ENCODE data around the gene SLC39A6. TPM values are rescaled to one million over a fixed set of nuclear protein-coding genes. Genes with fewer than 3 reads are reported as not detected.
"Not testable (repeated sequence)": the region's sequence is repeated elsewhere in the genome, so short reads cannot be mapped to it uniquely, and the experiment has no call there.

The SLC39A6 gene
- total RNA-seq, 4 donors from 2014 or later, result 42.6 to 52.8 (median 48.1) TPM

- H3K27me3 ChIP-seq, result no peaks in the 10 kb centered on the region
- intact Hi-C loops (cut with DNase I), result no loop called here
- H3K27ac ChIP-seq, result no peak overlapping the region
- TF ChIP-seq, protein P1, sequence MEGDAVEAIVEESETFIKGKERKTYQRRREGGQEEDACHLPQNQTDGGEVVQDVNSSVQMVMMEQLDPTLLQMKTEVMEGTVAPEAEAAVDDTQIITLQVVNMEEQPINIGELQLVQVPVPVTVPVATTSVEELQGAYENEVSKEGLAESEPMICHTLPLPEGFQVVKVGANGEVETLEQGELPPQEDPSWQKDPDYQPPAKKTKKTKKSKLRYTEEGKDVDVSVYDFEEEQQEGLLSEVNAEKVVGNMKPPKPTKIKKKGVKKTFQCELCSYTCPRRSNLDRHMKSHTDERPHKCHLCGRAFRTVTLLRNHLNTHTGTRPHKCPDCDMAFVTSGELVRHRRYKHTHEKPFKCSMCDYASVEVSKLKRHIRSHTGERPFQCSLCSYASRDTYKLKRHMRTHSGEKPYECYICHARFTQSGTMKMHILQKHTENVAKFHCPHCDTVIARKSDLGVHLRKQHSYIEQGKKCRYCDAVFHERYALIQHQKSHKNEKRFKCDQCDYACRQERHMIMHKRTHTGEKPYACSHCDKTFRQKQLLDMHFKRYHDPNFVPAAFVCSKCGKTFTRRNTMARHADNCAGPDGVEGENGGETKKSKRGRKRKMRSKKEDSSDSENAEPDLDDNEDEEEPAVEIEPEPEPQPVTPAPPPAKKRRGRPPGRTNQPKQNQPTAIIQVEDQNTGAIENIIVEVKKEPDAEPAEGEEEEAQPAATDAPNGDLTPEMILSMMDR (IDR thresholded peaks at IDR 0.05), result no peak
- TF ChIP-seq POLR2A (IDR thresholded peaks at IDR 0.05), result no peak
- H3K4me1 ChIP-seq, result no peaks in the 10 kb centered on the region
- no peak for DNase-seq
- no peak overlapping the region for H3K4me3 ChIP-seq (replicated peaks in 1 of 3)
- H3K9me3 ChIP-seq, result no peaks in the 10 kb centered on the region
- H3K36me3 ChIP-seq, result no peaks in the 10 kb centered on the region
- WGBS, 2 donors, result 92 to 97% methylated on average over 6 to 7 of the region's 8 CpGs
Observed at GRCh38 chr18:36086186-36086585, 43.0 kb downstream of the SLC39A6 start.

- H3K4me3 ChIP-seq (replicated peaks in 1 of 3), result no peak overlapping the region
- 0 to 50% methylated on average over 1 of the region's 4 CpGs for whole genome bisulfite sequencing, 2 donors
- H3K36me3 ChIP-seq, result no peaks in the 10 kb centered on the region
- no peaks in the 10 kb centered on the region for H3K27me3 ChIP-seq
- intact Hi-C loops (cut with DNase I), result no loop called here
- no peak overlapping the region for H3K27ac ChIP-seq
- DNase-seq, result no peak
- no peaks in the 10 kb centered on the region for H3K9me3 ChIP-seq
- no peaks in the 10 kb centered on the region for H3K4me1 ChIP-seq
- no peak for TF ChIP-seq POLR2A (IDR thresholded peaks at IDR 0.05)
- TF ChIP-seq, protein P1 (IDR thresholded peaks at IDR 0.05), result no peak
Observed at GRCh38 chr18:36085195-36085594, 43.9 kb downstream of the SLC39A6 start.

GRCh38 chr18:36083729-36084128 lies 45.4 kb downstream of the SLC39A6 start:
- WGBS, 2 donors, result 69 to 87% methylated on average over 2 of the region's 2 CpGs

DNA sequence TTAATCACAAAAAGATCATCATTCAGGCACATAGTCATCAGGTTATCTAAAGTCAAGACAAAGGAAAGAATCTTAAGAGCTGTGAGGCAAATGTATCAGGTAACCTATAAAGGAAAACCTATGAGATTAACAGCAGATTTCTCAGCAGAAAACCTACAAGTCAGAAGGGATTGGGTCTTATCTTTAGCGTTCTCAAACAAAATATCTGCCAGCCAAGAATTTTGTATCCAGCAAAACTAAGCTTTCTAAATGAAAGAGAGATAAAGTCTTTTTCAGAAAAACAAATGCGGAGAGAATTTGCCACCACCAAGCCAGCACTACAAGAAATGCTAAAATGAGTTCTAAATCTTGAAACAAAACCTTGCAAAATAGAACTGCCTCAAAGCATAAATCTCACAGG lies 48.0 kb downstream of the SLC39A6 start:
- WGBS, 2 donors, result 92 to 93% methylated on average over 2 of the region's 2 CpGs
- intact Hi-C loops (cut with DNase I), result not testable (repeated sequence)

More at GRCh38 chr18:36083729-36084128, 45.4 kb downstream of the SLC39A6 start:
- Histone ChIP-seq H3K36me3 (no peaks in the 10 kb centered on the region), H3K9me3 (no peaks in the 10 kb centered on the region), H3K27me3 (no peaks in the 10 kb centered on the region), H3K4me1 (no peaks in the 10 kb centered on the region), H3K4me3 (replicated peaks in 1 of 3) (no peak overlapping the region), H3K27ac (no peak overlapping the region)
- no peak for DNase-seq
- intact Hi-C loops (cut with DNase I), result no loop called here
- no peak for TF ChIP-seq POLR2A (IDR thresholded peaks at IDR 0.05)
- TF ChIP-seq, protein P1 (IDR thresholded peaks at IDR 0.05), result no peak

GRCh38 chr18:36078751-36079529 lies 50.2 kb downstream of the SLC39A6 start:
- Histone ChIP-seq H3K27ac (no peak overlapping the region), H3K4me3 (replicated peaks in 1 of 3) (no peak overlapping the region), H3K9me3 (no peaks in the 10 kb centered on the region), H3K27me3 (no peaks in the 10 kb centered on the region), H3K4me1 (peaks cover 7 to 11% of the 10 kb centered on the region in 2 donors), H3K36me3 (no peaks in the 10 kb centered on the region)
- DNase-seq, result no peak
- intact Hi-C loops (cut with DNase I), result no loop called here
- 77 to 88% methylated on average over 6 of the region's 6 CpGs for WGBS, 2 donors
- TF ChIP-seq, protein P1 (IDR thresholded peaks at IDR 0.05), result no peak
- no peak for TF ChIP-seq POLR2A (IDR thresholded peaks at IDR 0.05)

More for the DNA sequence above, 48.0 kb downstream of the SLC39A6 start:
- not testable (repeated sequence) for DNase-seq; H3K36me3 ChIP-seq; H3K27me3 ChIP-seq; H3K4me3 ChIP-seq (replicated peaks in 1 of 3); H3K4me1 ChIP-seq; H3K9me3 ChIP-seq; H3K27ac ChIP-seq

DNA sequence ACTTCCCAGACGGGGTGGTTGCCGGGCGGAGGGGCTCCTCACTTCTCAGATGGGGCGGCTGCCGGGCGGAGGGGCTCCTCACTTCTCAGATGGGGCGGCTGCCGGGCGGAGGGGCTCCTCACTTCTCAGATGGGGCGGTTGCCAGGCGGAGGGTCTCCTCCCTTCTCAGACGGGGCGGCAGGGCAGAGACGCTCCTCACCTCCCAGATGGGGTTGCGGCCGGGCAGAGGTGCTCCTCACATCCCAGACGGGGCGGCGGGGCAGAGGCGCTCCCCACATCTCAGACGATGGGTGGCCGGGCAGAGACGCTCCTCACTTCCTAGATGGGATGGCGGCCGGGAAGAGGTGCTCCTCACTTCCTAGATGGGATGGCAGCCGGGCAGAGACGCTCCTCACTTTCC lies 51.4 kb downstream of the SLC39A6 start:
- DNase-seq; intact Hi-C loops (cut with DNase I); H3K9me3 ChIP-seq; H3K4me3 ChIP-seq (replicated peaks in 1 of 3); H3K36me3 ChIP-seq; H3K27me3 ChIP-seq; H3K27ac ChIP-seq: not testable (repeated sequence)
- no CpG with 5 or more reads among the region's 27 CpGs for WGBS, 2 donors
- peaks cover 7 to 11% of the 10 kb centered on the region in 2 donors for H3K4me1 ChIP-seq
